ENCODE data around the gene TEX26.
A peak's percentile ranks its signal among the peaks of the same experiment; 100 is the strongest.

The TEX26 gene

GRCh38 chr13:30957258-30957943, 24.9 kb downstream of the TEX26 start:
- no peak for TF ChIP-seq CTCF (IDR thresholded peaks at IDR 0.05; ENCODE audit: low read depth, low read length)
- H3K4me3 ChIP-seq (replicated peaks in 1 of 2; ENCODE audit: low read depth in 2 of 2, low read length in 2 of 2) = no peak overlapping the region
- DNase-seq (ENCODE audit: low read depth in 2 of 2) = no peak

GRCh38 chr13:30959678-30960077, 27.2 kb downstream of the TEX26 start:
- H3K4me3 ChIP-seq (replicated peaks in 1 of 2; ENCODE audit: low read depth in 2 of 2, low read length in 2 of 2) = no peak overlapping the region
- no peak for DNase-seq (ENCODE audit: low read depth in 2 of 2)
- no peak for TF ChIP-seq CTCF (IDR thresholded peaks at IDR 0.05; ENCODE audit: low read depth, low read length)

GRCh38 chr13:30963791-30964190, 31.3 kb downstream of the TEX26 start:
- peak; percentile 48 to 62 for DNase-seq (ENCODE audit: low read depth in 2 of 2)
- TF ChIP-seq CTCF (IDR thresholded peaks at IDR 0.05; ENCODE audit: low read depth, low read length) = no peak

GRCh38 chr13:30965380-30965779, 32.9 kb downstream of the TEX26 start:
- no peak for DNase-seq (ENCODE audit: low read depth in 2 of 2)
- no peak overlapping the region for H3K4me3 ChIP-seq (replicated peaks in 1 of 2; ENCODE audit: low read depth in 2 of 2, low read length in 2 of 2)
- no peak for TF ChIP-seq CTCF (IDR thresholded peaks at IDR 0.05; ENCODE audit: low read depth, low read length)

More at GRCh38 chr13:30963791-30964190, 31.3 kb downstream of the TEX26 start:
- no peak overlapping the region for H3K4me3 ChIP-seq (replicated peaks in 1 of 2; ENCODE audit: low read depth in 2 of 2, low read length in 2 of 2)

- H3K4me3 ChIP-seq (replicated peaks in 1 of 2; ENCODE audit: low read depth in 2 of 2, low read length in 2 of 2) = no peak overlapping the region
- no peak for TF ChIP-seq CTCF (IDR thresholded peaks at IDR 0.05; ENCODE audit: low read depth, low read length)
These were observed 33.6 kb downstream of the TEX26 start for GRCh38 chr13:30966101-30966500.

GRCh38 chr13:30968846-30969245, 36.4 kb downstream of the TEX26 start:
- no peak for TF ChIP-seq CTCF (IDR thresholded peaks at IDR 0.05; ENCODE audit: low read depth, low read length)
- peak; percentile 37 to 69 for DNase-seq (ENCODE audit: low read depth in 2 of 2)
- H3K4me3 ChIP-seq (replicated peaks in 1 of 2; ENCODE audit: low read depth in 2 of 2, low read length in 2 of 2) = no peak overlapping the region

More at GRCh38 chr13:30966101-30966500, 33.6 kb downstream of the TEX26 start:
- DNase-seq (ENCODE audit: low read depth in 2 of 2) = no peak

- no peak for TF ChIP-seq CTCF (IDR thresholded peaks at IDR 0.05; ENCODE audit: low read depth, low read length)
- peak; percentile 26 to 52 for DNase-seq (ENCODE audit: low read depth in 2 of 2)
- no peak overlapping the region for H3K4me3 ChIP-seq (replicated peaks in 1 of 2; ENCODE audit: low read depth in 2 of 2, low read length in 2 of 2)
These were observed 39.1 kb downstream of the TEX26 start for GRCh38 chr13:30971575-30971974.

All from cardiac fibroblast (primary cell).